ENCODE data around the gene CCDC92B. TPM values are rescaled to one million over a fixed set of nuclear protein-coding genes. Genes with fewer than 3 reads are reported as not detected.
A peak's percentile ranks its signal among the peaks of the same experiment; 100 is the strongest.

CCDC92B gene
- total RNA-seq, 1 experiment from 2014 or later: 15.2 TPM

DNA sequence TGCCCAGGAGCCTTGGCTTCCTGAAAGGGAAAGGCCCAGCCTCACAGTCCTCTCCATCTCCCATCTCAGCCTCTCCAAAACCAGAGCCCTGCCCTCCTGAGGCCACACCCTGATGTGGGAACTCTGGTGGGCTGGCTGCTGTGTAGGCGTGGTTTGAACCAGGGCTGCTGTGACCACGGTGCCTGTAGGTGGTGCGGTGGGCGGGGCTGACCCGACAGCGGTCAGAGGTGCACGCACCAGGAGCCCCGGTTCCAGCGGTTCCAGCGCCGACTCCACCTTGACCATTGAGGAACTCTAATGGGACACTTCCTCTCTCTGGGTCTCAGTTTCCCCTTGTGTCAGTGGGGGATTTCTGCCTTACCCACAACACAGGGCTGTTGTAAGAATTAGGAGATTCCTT lies 49.2 kb upstream of the CCDC92B start:
- peak overlapping the region; percentile 19 for H3K27ac Mint-ChIP-seq
- no peaks in the 10 kb centered on the region for H3K9me3 Mint-ChIP-seq
- ATAC-seq: peak; percentile 96
- peak overlapping the region; percentile 9 for H3K4me3 Mint-ChIP-seq
- TF ChIP-seq HMGA2 (CRISPR knock-in tag; IDR thresholded peaks at IDR 0.05): no peak
- TF ChIP-seq, protein P1, sequence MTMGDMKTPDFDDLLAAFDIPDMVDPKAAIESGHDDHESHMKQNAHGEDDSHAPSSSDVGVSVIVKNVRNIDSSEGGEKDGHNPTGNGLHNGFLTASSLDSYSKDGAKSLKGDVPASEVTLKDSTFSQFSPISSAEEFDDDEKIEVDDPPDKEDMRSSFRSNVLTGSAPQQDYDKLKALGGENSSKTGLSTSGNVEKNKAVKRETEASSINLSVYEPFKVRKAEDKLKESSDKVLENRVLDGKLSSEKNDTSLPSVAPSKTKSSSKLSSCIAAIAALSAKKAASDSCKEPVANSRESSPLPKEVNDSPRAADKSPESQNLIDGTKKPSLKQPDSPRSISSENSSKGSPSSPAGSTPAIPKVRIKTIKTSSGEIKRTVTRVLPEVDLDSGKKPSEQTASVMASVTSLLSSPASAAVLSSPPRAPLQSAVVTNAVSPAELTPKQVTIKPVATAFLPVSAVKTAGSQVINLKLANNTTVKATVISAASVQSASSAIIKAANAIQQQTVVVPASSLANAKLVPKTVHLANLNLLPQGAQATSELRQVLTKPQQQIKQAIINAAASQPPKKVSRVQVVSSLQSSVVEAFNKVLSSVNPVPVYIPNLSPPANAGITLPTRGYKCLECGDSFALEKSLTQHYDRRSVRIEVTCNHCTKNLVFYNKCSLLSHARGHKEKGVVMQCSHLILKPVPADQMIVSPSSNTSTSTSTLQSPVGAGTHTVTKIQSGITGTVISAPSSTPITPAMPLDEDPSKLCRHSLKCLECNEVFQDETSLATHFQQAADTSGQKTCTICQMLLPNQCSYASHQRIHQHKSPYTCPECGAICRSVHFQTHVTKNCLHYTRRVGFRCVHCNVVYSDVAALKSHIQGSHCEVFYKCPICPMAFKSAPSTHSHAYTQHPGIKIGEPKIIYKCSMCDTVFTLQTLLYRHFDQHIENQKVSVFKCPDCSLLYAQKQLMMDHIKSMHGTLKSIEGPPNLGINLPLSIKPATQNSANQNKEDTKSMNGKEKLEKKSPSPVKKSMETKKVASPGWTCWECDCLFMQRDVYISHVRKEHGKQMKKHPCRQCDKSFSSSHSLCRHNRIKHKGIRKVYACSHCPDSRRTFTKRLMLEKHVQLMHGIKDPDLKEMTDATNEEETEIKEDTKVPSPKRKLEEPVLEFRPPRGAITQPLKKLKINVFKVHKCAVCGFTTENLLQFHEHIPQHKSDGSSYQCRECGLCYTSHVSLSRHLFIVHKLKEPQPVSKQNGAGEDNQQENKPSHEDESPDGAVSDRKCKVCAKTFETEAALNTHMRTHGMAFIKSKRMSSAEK (CRISPR knock-in tag; IDR thresholded peaks at IDR 0.05; ENCODE audit: borderline replicate concordance): no peak
- no peak for TF ChIP-seq SMAD3 (CRISPR knock-in tag; IDR thresholded peaks at IDR 0.05; ENCODE audit: borderline replicate concordance)
- TF ChIP-seq MAX (CRISPR knock-in tag; IDR thresholded peaks at IDR 0.05): no peak
- TF ChIP-seq, protein P2, sequence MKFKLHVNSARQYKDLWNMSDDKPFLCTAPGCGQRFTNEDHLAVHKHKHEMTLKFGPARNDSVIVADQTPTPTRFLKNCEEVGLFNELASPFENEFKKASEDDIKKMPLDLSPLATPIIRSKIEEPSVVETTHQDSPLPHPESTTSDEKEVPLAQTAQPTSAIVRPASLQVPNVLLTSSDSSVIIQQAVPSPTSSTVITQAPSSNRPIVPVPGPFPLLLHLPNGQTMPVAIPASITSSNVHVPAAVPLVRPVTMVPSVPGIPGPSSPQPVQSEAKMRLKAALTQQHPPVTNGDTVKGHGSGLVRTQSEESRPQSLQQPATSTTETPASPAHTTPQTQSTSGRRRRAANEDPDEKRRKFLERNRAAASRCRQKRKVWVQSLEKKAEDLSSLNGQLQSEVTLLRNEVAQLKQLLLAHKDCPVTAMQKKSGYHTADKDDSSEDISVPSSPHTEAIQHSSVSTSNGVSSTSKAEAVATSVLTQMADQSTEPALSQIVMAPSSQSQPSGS (CRISPR knock-in tag; IDR thresholded peaks at IDR 0.05; ENCODE audit: borderline replicate concordance, low read depth): no peak
- H3K27me3 Mint-ChIP-seq (ENCODE audit: low read depth): no peaks in the 10 kb centered on the region
- peak; percentile 80 for DNase-seq (ENCODE audit: low spot score)
- no peaks in the 10 kb centered on the region for H3K36me3 Mint-ChIP-seq
- POLR2A ChIA-PET: interaction anchor here (1.0 kb wide), 1 partner anchor 8 kb away, joined by 3 read pairs; no protein-coding TSS in a partner anchor
- CTCF ChIA-PET: interaction anchor here (0.5 to 4.0 kb wide), 5 partner anchors 12 to 214 kb away, joined by 3 to 20 read pairs (median 5); no protein-coding TSS in a partner anchor
- H3K4me1 Mint-ChIP-seq: peaks cover 17% of the 10 kb centered on the region

DNA sequence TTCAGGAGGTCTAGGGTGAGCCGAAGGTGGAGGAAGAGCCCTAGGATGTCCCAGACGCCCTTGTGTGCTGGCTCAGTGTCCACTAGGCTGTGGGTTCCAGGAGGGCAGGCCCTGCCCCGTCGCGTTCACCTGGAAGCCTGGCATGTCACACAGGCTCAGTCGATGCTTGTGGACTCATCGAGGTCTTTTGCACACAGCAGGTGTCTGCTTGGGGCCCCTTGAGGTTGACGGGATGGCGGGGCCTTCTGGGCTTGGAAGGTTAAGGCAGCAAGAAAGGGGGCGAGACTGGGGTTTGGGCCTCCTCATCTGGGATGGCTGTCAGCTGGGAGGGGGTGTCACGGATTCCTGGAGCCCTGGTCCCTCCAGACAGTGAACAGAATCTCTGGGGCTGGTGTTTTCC lies 48.7 kb upstream of the CCDC92B start:
- H3K9me3 Mint-ChIP-seq: no peaks in the 10 kb centered on the region
- no peak for DNase-seq (ENCODE audit: low spot score)
- no peaks in the 10 kb centered on the region for H3K27me3 Mint-ChIP-seq (ENCODE audit: low read depth)
- peaks cover 17% of the 10 kb centered on the region for H3K4me1 Mint-ChIP-seq
- no peak overlapping the region for H3K27ac Mint-ChIP-seq
- H3K4me3 Mint-ChIP-seq: no peak overlapping the region
- ATAC-seq: no peak
- H3K36me3 Mint-ChIP-seq: no peaks in the 10 kb centered on the region
- POLR2A ChIA-PET: no interaction called here
- TF ChIP-seq CDX4 (CRISPR knock-in tag; IDR thresholded peaks at IDR 0.05; ENCODE audit: borderline replicate concordance) (no peak), ZNF121 (CRISPR knock-in tag; IDR thresholded peaks at IDR 0.05) (no peak), MAX (CRISPR knock-in tag; IDR thresholded peaks at IDR 0.05) (0 out of 2 replicates have a peak, but pooled peaks have one; percentile 5)
- CTCF ChIA-PET: interaction anchor here (0.7 to 4.0 kb wide), 3 partner anchors 12 to 214 kb away, joined by 3 to 20 read pairs (median 4); no protein-coding TSS in a partner anchor

DNA sequence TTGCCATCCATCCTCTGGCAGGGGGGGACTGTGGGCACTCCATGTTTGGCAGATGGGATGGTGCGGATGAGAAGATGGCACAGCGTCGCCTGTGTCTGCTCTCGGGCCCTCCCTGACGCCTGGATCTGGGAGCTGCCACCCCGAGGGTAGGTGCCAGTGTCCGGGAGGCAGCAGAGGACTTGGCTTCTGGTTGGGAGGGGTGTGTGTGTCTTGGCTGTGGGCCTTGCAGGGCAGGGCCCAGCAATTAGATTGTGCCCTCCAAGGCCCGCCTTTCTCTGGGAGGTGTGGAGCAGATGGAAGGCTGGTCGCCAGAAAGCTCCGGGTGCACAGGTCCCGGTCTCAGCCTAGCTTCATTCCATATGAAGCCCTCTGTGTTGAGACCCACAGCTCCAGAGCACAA lies 48.2 kb upstream of the CCDC92B start:
- Mint-ChIP-seq H3K27ac (no peak overlapping the region), H3K4me3 (no peak overlapping the region), H3K4me1 (peaks cover 17% of the 10 kb centered on the region), H3K36me3 (no peaks in the 10 kb centered on the region), H3K27me3 (ENCODE audit: low read depth) (no peaks in the 10 kb centered on the region), H3K9me3 (no peaks in the 10 kb centered on the region)
- ATAC-seq (no peak), DNase-seq (ENCODE audit: low spot score) (no peak)
- ChIA-PET POLR2A (no interaction called here), CTCF (interaction anchor here (0.7 to 4.0 kb wide), 3 partner anchors 11 to 215 kb away, joined by 3 to 20 read pairs (median 4); no protein-coding TSS in a partner anchor)
- TF ChIP-seq ZNF121 (CRISPR knock-in tag; IDR thresholded peaks at IDR 0.05) (no peak), SMAD4 (CRISPR knock-in tag; IDR thresholded peaks at IDR 0.05) (no peak), NFYB (CRISPR knock-in tag; conservative IDR thresholded peaks at IDR 0.05; ENCODE audit: low read depth) (no peak), MXD4 (CRISPR knock-in tag; IDR thresholded peaks at IDR 0.05; ENCODE audit: borderline replicate concordance) (no peak), FOXJ3 (CRISPR knock-in tag; IDR thresholded peaks at IDR 0.05; ENCODE audit: borderline replicate concordance) (no peak), AFF4 (CRISPR knock-in tag; IDR thresholded peaks at IDR 0.05; ENCODE audit: borderline replicate concordance) (no peak), ZNF671 (CRISPR knock-in tag; IDR thresholded peaks at IDR 0.05) (no peak), OVOL2 (CRISPR knock-in tag; IDR thresholded peaks at IDR 0.05; ENCODE audit: borderline replicate concordance) (no peak)
- TF ChIP-seq, protein P3, sequence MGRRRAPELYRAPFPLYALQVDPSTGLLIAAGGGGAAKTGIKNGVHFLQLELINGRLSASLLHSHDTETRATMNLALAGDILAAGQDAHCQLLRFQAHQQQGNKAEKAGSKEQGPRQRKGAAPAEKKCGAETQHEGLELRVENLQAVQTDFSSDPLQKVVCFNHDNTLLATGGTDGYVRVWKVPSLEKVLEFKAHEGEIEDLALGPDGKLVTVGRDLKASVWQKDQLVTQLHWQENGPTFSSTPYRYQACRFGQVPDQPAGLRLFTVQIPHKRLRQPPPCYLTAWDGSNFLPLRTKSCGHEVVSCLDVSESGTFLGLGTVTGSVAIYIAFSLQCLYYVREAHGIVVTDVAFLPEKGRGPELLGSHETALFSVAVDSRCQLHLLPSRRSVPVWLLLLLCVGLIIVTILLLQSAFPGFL (CRISPR knock-in tag; IDR thresholded peaks at IDR 0.05; ENCODE audit: borderline replicate concordance): no peak
- TF ChIP-seq, protein P4, sequence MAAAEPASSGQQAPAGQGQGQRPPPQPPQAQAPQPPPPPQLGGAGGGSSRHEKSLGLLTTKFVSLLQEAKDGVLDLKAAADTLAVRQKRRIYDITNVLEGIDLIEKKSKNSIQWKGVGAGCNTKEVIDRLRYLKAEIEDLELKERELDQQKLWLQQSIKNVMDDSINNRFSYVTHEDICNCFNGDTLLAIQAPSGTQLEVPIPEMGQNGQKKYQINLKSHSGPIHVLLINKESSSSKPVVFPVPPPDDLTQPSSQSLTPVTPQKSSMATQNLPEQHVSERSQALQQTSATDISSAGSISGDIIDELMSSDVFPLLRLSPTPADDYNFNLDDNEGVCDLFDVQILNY (CRISPR knock-in tag; IDR thresholded peaks at IDR 0.05): no peak

All from WTC11 (cell line).